ENCODE data around the gene YAP1. TPM values are rescaled to one million over a fixed set of nuclear protein-coding genes. Genes with fewer than 3 reads are reported as not detected.

YAP1 gene
- polyA plus RNA-seq, 1 donor from 2014 or later: 0.46 TPM

GRCh38 chr11:102226702-102227490, 116.6 kb downstream of the YAP1 start:
- no peaks in the 10 kb centered on the region for H3K9me2 ChIP-seq (ENCODE audit: insufficient read depth, low read length)
- no peak overlapping the region for H3K27ac ChIP-seq (ENCODE audit: low read length)
- H3F3A ChIP-seq (ENCODE audit: insufficient read depth, low read length, poor library complexity, severe bottlenecking): no peaks in the 10 kb centered on the region

GRCh38 chr11:102229510-102230123, 119.4 kb downstream of the YAP1 start:
- Histone ChIP-seq H3K9me3 (ENCODE audit: low read length) (no peaks in the 10 kb centered on the region), H3K36me3 (ENCODE audit: insufficient read depth, low read length) (no peaks in the 10 kb centered on the region)

More at GRCh38 chr11:102226702-102227490, 116.6 kb downstream of the YAP1 start:
- H3K4me2 ChIP-seq (ENCODE audit: low read length): no peak overlapping the region
- no peak overlapping the region for H3K4me3 ChIP-seq (ENCODE audit: low read length)
- H4K20me1 ChIP-seq (ENCODE audit: insufficient read depth): no peaks in the 10 kb centered on the region
- H2AFZ ChIP-seq (ENCODE audit: low read depth, low read length): no peak overlapping the region
- no peaks in the 10 kb centered on the region for H3K36me3 ChIP-seq (ENCODE audit: insufficient read depth, low read length)
- H3K9ac ChIP-seq (ENCODE audit: low read length): no peak overlapping the region
- no peaks in the 10 kb centered on the region for H3K79me2 ChIP-seq (replicated peaks; ENCODE audit: insufficient read depth, low read length)
- TF ChIP-seq MXI1 (conservative IDR thresholded peaks at IDR 0.05; ENCODE audit: poor library complexity, severe bottlenecking) (no peak), EZH2 (IDR thresholded peaks at IDR 0.05; ENCODE audit: borderline replicate concordance, insufficient read depth, low read length, poor library complexity, severe bottlenecking) (no peak), SMC3 (conservative IDR thresholded peaks at IDR 0.05; ENCODE audit: poor library complexity) (no peak), TAF1 (IDR thresholded peaks at IDR 0.05; ENCODE audit: low read depth) (no peak), EP300 (conservative IDR thresholded peaks at IDR 0.05; ENCODE audit: poor library complexity, severe bottlenecking) (no peak)
- TF ChIP-seq, protein P1, sequence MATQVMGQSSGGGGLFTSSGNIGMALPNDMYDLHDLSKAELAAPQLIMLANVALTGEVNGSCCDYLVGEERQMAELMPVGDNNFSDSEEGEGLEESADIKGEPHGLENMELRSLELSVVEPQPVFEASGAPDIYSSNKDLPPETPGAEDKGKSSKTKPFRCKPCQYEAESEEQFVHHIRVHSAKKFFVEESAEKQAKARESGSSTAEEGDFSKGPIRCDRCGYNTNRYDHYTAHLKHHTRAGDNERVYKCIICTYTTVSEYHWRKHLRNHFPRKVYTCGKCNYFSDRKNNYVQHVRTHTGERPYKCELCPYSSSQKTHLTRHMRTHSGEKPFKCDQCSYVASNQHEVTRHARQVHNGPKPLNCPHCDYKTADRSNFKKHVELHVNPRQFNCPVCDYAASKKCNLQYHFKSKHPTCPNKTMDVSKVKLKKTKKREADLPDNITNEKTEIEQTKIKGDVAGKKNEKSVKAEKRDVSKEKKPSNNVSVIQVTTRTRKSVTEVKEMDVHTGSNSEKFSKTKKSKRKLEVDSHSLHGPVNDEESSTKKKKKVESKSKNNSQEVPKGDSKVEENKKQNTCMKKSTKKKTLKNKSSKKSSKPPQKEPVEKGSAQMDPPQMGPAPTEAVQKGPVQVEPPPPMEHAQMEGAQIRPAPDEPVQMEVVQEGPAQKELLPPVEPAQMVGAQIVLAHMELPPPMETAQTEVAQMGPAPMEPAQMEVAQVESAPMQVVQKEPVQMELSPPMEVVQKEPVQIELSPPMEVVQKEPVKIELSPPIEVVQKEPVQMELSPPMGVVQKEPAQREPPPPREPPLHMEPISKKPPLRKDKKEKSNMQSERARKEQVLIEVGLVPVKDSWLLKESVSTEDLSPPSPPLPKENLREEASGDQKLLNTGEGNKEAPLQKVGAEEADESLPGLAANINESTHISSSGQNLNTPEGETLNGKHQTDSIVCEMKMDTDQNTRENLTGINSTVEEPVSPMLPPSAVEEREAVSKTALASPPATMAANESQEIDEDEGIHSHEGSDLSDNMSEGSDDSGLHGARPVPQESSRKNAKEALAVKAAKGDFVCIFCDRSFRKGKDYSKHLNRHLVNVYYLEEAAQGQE (IDR thresholded peaks at IDR 0.05; ENCODE audit: borderline replicate concordance): no peak
- no peaks in the 10 kb centered on the region for H3K9me3 ChIP-seq (ENCODE audit: low read length)
- H3K27me3 ChIP-seq (ENCODE audit: insufficient read depth, low read depth, low read length): no peaks in the 10 kb centered on the region

More at GRCh38 chr11:102229510-102230123, 119.4 kb downstream of the YAP1 start:
- no peak for TF ChIP-seq SMC3 (conservative IDR thresholded peaks at IDR 0.05; ENCODE audit: poor library complexity)
- TF ChIP-seq POLR2AphosphoS5 (IDR thresholded peaks at IDR 0.05): no peak
- no peak for TF ChIP-seq EP300 (conservative IDR thresholded peaks at IDR 0.05; ENCODE audit: poor library complexity, severe bottlenecking)
- no peak for TF ChIP-seq EZH2 (IDR thresholded peaks at IDR 0.05; ENCODE audit: borderline replicate concordance, insufficient read depth, low read length, poor library complexity, severe bottlenecking)
- TF ChIP-seq, protein P1 (IDR thresholded peaks at IDR 0.05; ENCODE audit: borderline replicate concordance): no peak
- TF ChIP-seq TAF1 (IDR thresholded peaks at IDR 0.05; ENCODE audit: low read depth): no peak
- TF ChIP-seq MXI1 (conservative IDR thresholded peaks at IDR 0.05; ENCODE audit: poor library complexity, severe bottlenecking): no peak
- Histone ChIP-seq H3F3A (ENCODE audit: insufficient read depth, low read length, poor library complexity, severe bottlenecking) (no peaks in the 10 kb centered on the region), H3K27me3 (ENCODE audit: insufficient read depth, low read depth, low read length) (no peaks in the 10 kb centered on the region), H3K9me2 (ENCODE audit: insufficient read depth, low read length) (no peaks in the 10 kb centered on the region), H3K79me2 (replicated peaks; ENCODE audit: insufficient read depth, low read length) (no peaks in the 10 kb centered on the region), H4K20me1 (ENCODE audit: insufficient read depth) (no peaks in the 10 kb centered on the region), H3K27ac (ENCODE audit: low read length) (no peak overlapping the region), H3K4me2 (ENCODE audit: low read length) (no peak overlapping the region), H3K9ac (ENCODE audit: low read length) (no peak overlapping the region), H2AFZ (ENCODE audit: low read depth, low read length) (no peak overlapping the region), H3K4me3 (ENCODE audit: low read length) (no peak overlapping the region)
